ENCODE results near the gene ZNF557. TPM values are rescaled to one million over a fixed set of nuclear protein-coding genes. Genes with fewer than 3 reads are reported as not detected.

Gene ZNF557
- total RNA-seq, 1 donor from 2014 or later = 15.7 TPM

DNA sequence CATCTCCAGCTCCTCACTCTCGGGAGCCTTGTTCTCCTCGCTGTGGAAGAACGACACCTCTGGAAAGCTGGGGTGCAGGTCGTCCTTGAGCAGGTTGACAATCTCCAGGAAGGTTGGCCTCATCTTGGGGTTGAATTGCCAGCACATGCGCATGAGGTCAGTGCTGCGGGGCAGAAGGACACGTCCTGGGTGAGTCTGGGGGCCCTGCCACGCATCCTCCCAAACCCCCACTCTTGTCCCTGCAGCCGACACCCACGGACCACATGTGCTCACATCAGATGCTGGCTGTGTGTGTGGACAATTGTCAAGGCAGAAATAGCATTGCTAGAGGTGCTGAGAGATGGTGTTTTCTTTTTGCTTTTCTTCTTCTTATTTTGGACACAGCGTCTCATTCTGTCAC lies 47.7 kb downstream of the ZNF557 start:
- no peak overlapping the region for H3K4me3 Mint-ChIP-seq (ENCODE audit: low read depth)

DNA sequence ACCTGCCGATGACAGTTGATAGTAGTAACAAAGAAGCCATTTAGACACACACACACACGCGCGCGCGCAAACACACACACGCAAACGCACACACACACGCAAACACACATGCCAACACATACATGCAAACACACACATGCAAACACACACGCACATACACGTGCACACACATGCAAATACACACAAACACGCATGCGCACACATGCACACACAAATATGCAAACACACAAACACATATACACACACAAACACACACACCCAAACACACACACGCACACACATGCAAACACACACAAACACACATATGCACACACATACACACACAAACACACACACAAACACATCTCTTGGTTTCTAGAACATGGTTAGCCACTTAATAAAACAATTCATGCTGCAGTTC lies 50.1 kb downstream of the ZNF557 start:
- Mint-ChIP-seq H3K27ac (no peak overlapping the region), H3K36me3 (ENCODE audit: insufficient read depth) (peaks cover 29% of the 10 kb centered on the region), H3K9me3 (ENCODE audit: low read depth) (no peaks in the 10 kb centered on the region), H3K4me3 (ENCODE audit: low read depth) (no peak overlapping the region), H3K4me1 (ENCODE audit: low read depth) (no peaks in the 10 kb centered on the region), H3K27me3 (no peaks in the 10 kb centered on the region)
- no peak for DNase-seq (ENCODE audit: low spot score, unreplicated experiment)
- TF ChIP-seq CTCF (IDR thresholded peaks at IDR 0.05; ENCODE audit: unreplicated experiment) = no peak

More for the DNA sequence above, 47.7 kb downstream of the ZNF557 start:
- Mint-ChIP-seq H3K4me1 (ENCODE audit: low read depth) (no peaks in the 10 kb centered on the region), H3K36me3 (ENCODE audit: insufficient read depth) (peaks cover 29% of the 10 kb centered on the region), H3K27me3 (no peaks in the 10 kb centered on the region), H3K27ac (no peak overlapping the region), H3K9me3 (ENCODE audit: low read depth) (no peaks in the 10 kb centered on the region)
- TF ChIP-seq CTCF (IDR thresholded peaks at IDR 0.05; ENCODE audit: unreplicated experiment) = no peak
- DNase-seq (ENCODE audit: low spot score, unreplicated experiment) = no peak

- DNase-seq (ENCODE audit: low spot score, unreplicated experiment) = no peak
- no peaks in the 10 kb centered on the region for H3K9me3 Mint-ChIP-seq (ENCODE audit: low read depth)
- no peaks in the 10 kb centered on the region for H3K4me1 Mint-ChIP-seq (ENCODE audit: low read depth)
- TF ChIP-seq CTCF (IDR thresholded peaks at IDR 0.05; ENCODE audit: unreplicated experiment) = no peak
- H3K27me3 Mint-ChIP-seq = no peaks in the 10 kb centered on the region
- peaks cover 37% of the 10 kb centered on the region for H3K36me3 Mint-ChIP-seq (ENCODE audit: insufficient read depth)
- H3K4me3 Mint-ChIP-seq (ENCODE audit: low read depth) = no peak overlapping the region
- H3K27ac Mint-ChIP-seq = no peak overlapping the region
Measured at GRCh38 chr19:7120499-7120898, 51.0 kb downstream of the ZNF557 start.

GRCh38 chr19:7122701-7123100 lies 53.2 kb downstream of the ZNF557 start:
- Mint-ChIP-seq H3K27ac (no peak overlapping the region), H3K4me3 (ENCODE audit: low read depth) (no peak overlapping the region), H3K27me3 (no peaks in the 10 kb centered on the region), H3K9me3 (ENCODE audit: low read depth) (no peaks in the 10 kb centered on the region), H3K4me1 (ENCODE audit: low read depth) (no peaks in the 10 kb centered on the region), H3K36me3 (ENCODE audit: insufficient read depth) (peaks cover 50% of the 10 kb centered on the region)
- no peak for DNase-seq (ENCODE audit: low spot score, unreplicated experiment)
- no peak for TF ChIP-seq CTCF (IDR thresholded peaks at IDR 0.05; ENCODE audit: unreplicated experiment)

GRCh38 chr19:7124782-7125181 lies 55.3 kb downstream of the ZNF557 start:
- Mint-ChIP-seq H3K9me3 (ENCODE audit: low read depth) (no peaks in the 10 kb centered on the region), H3K4me3 (ENCODE audit: low read depth) (no peak overlapping the region), H3K4me1 (ENCODE audit: low read depth) (no peaks in the 10 kb centered on the region), H3K27ac (no peak overlapping the region), H3K27me3 (no peaks in the 10 kb centered on the region), H3K36me3 (ENCODE audit: insufficient read depth) (peaks cover 57% of the 10 kb centered on the region)
- TF ChIP-seq CTCF (IDR thresholded peaks at IDR 0.05; ENCODE audit: unreplicated experiment) = no peak
- DNase-seq (ENCODE audit: low spot score, unreplicated experiment) = no peak

Data from progenitor cell of endocrine pancreas (in vitro differentiated cells).